HG03442 (cell line): ENCODE results near the gene FAM184B.

Experiments
- ATAC-seq: cut with Tn5 transposase; IDR thresholded peaks from one replicate; pipeline ENCODE4 v1.9.1; 2021; ENCODE audit warnings: mild to moderate bottlenecking, moderate library complexity; ENCODE audit not compliant: unreplicated experiment

FAM184B gene

DNA sequence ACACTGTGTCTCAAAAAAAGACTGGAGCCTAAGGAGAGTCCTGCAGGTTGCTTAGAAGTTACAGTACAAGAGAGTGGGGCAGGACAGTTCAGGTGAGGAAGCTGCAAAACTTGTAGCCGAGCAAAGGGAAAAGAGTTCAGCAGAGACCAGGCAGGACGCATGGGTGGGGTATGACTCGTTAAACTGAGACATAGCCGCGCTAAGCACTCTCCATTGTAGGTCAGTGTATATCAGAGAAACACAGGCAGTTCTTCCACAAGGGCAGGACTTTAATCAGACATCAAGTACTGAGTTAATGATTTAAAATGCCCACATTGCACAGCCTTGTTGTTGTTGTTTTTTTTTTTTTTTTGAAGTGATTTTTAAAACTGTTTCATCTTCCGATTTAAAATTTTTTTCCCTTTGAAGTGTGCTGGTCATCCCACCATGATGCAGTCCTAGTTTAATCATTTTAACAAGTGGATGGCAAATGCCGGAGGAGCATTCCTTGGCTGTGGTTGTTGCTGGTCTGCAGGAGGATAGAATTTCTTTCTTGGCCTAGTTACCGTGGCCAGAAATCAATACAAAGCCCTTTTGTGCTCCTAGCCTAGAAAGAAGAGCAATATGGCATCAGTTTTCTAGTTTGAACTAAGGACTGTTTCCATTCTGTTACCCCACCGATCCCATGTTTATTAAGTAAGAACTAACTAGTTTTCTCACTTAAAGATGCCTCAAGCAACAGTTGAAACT lies 194.2 kb downstream of the FAM184B start:
- ATAC-seq: no peak

DNA sequence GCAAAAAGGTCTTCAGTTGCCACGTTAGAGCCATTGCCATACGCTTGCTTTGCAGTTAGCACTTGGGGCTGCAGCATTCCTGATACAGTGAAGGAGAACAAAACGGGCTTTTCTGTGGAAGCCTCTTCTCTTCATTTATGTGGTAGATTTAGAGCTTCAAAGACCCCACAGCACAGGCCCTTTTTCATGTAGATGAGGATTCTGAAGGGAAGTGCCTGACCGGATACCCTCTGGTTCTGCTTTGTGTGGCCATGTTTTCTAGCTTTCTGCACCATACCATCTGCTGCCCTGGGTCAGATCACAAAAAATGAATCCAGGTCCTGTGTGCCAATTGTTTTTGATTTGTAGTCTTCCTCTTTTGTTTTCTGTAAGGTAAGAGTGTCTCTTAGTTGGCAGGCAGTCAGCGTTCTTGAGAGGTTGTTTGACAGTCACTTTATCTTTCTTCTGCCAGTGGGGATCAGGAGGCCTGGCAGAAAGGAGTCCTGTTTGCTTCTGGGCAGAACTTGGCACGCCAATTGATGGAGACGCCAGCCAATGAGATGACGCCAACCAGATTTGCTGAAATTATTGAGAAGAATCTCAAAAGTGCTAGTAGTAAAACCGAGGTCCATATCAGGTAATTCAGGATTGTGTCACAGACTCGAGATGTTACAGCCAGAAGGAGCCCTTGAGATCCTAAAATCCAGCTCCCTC lies 196.8 kb downstream of the FAM184B start:
- ATAC-seq: no peak

DNA sequence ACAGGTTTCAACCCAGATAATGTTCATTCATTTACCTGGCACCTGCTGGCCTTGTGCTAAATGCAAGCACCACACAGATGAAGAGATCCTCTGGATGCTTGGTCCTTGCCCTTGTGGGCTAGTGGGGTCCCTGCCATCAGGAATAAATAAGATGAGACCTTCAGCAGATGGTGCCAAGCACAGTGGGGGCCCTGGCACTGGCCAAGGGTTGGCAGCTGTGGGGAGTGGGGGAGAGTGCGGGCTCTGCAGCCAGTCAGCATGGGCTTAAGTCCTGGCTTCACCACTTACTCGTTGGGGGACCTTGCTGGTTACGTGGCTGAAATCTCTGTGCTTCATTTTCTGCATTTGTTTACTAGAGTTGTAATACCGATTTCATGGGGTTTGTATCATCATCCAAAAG lies 197.5 kb downstream of the FAM184B start:
- ATAC-seq: no peak

- ATAC-seq: no peak
Observed at GRCh38 chr4:17583276-17583675, 198.1 kb downstream of the FAM184B start.

DNA sequence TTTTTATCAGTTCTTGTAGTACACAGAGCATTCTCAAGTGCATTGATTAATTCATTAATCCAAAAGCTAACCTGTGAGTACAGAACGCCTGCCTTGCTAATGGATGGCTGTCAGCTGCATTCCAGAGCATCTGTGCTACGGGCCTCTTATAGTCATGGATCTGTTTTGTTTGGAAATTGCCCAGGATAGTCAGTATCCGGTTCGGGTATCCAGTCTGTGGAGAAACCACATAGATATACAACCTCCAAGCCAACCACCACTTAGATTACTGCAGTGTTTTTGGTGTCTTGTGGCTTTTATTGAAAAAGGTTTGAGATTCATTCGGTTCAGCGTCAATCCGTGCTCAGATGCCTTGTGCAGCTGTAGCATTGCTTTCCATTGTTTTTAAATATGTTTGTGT lies 200.5 kb downstream of the FAM184B start:
- no peak for ATAC-seq
